Activated CD4-positive, alpha-beta T cell treated with anti-CD3 and anti-CD28 coated beads, Interleukin-2, Interleukin-4, amounts not matched to agents 100 ng/mL and 50 ng/mL, durations not matched to agents 16 hours and 8 hours (primary cell): ENCODE results near the gene ADAMTS4.
A peak's percentile ranks its signal among the peaks of the same experiment; 100 is the strongest.

ENCODE experiments used
- DNase-seq: peaks from one replicate; pipeline ENCODE4 v3.0.0-alpha.2; 2020; ENCODE audit warnings: low spot score

The ADAMTS4 gene

DNA sequence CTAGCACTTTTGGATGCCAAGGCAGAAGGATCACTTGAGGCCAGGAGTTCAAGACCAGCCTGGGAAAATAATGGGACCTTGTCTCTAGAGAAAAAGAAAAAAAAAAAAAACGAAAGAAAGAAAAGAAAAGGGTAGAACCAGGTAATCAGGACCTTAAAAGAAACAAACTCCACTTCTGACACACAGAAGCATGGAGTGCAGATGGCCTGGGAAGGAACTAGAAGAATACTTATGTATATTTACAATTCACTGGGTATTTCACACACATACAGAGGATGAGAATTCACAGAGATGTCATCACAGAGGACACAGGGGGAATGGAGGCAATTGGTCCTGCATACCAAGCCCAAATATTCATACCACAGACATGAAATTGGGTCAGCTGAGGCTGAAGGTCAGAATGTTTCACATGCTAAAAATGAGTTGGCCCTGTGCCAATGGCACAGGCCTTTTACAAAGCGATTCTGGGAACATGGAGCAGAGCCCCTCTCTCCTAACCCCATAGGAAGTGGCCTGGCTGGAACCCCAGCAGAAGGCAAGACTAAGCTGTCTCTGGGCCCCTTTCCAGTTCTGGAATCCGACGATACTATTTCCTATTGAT, 26.0 kb downstream of the ADAMTS4 start:
- no peak for DNase-seq

DNA sequence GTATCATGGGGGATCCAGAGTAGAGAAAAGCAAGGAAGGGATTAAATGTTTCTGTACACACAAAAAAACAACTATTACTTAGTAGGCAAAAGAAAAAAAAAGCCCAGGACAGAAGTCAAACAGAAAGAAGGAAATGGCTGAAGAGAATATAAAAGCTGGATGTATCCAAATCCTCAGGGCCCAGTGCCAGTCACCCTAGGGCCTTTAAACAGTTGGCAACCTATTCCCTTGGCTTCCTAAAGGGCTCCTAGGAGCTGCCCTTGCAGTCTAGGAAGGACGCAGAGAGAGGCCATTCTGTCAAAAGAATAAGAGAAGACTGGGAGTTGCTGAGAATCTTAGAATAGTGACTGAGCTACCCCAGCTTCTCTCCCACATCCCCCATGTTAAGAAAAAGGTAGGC, 26.5 kb downstream of the ADAMTS4 start:
- DNase-seq = no peak

DNA sequence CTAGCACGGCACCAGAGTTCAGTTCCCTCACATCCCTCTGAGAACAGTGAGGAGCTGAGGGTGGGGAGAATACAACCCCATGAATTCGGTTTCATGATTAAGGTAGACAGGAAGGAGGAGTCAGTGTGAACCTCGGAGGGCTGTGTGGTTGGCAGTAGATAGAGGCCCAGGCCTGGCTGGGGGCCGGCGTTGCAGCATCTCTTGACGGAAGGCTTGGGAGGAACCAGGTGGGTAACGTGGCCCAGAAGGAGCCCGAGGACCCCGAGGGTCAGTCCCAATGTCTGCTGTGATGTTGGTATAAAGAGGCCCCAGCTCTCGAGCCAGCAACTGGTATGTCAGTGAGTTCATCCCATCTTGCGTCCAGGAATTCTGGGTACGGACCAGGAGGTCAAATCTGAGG, 27.2 kb downstream of the ADAMTS4 start:
- no peak for DNase-seq

DNA sequence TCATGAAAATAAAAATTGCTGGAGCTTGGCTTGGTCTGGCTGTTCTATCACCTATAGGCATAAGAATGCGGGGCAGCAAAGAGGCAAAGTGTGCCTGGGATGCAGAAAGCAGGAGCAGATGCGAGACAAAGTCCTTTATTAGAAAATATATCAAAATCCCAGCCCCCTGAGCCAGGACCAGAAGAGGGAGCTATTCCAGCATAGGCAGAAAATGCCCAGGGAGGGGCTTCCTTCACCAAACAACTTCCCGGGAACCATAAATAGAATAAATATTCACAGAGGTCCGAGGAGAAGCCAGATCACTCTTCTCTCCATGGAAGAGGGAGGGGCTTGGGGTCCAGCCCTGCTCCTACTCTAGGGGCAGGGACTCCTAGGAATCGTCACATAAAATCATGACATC, 27.7 kb downstream of the ADAMTS4 start:
- no peak for DNase-seq

DNA sequence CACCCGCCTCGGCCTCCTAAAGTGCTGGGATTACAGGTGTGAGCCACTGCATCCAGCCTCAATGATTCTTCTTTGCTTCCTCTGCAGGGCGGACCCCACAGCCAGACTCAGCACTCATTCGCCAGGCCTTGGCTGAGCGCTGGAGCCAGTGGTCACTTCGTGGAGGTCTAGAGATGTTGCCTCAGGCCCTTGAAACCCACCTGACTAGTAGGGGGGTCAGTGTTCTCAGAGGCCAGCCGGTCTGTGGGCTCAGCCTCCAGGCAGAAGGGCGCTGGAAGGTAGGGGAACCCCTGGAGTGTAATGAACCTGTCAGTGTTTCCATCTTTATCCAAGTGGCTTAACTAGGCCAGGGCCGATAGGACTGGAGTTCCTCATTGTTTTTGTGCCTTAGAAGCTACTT, 29.9 kb downstream of the ADAMTS4 start:
- no peak for DNase-seq

DNA sequence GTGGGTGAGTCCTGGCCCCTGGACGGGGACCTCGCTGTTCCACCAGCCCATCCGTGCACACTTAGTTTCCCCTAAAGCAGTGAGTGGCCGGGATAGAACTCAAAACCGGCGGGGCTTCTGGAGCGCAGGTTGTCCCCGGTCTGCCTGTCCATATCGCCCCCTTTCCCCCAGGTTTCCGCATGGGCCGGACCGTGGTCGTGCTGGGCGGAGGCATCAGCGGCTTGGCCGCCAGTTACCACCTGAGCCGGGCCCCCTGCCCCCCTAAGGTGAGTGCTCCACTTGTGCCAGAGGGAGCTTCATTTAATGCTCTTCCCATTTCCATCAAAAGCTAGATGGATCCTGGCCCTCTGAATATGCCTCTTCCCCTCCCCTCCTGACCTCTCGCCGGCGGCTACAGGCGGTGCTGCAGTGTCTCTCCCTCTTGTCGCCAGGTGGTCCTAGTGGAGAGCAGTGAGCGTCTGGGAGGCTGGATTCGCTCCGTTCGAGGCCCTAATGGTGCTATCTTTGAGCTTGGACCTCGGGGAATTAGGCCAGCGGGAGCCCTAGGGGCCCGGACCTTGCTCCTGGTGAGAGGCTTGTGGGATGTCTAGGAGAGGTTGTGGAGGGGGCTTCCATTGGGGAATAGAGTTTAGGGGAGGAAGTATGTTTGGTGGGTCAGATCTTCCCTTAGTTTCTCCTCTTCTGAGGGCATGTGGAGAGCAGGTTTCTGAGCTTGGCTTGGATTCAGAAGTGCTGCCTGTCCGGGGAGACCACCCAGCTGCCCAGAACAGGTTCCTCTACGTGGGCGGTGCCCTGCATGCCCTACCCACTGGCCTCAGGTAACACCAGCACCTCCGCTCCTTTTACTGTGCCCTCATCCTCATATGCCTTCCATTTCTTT, 31.9 kb downstream of the ADAMTS4 start:
- no peak for DNase-seq

DNA sequence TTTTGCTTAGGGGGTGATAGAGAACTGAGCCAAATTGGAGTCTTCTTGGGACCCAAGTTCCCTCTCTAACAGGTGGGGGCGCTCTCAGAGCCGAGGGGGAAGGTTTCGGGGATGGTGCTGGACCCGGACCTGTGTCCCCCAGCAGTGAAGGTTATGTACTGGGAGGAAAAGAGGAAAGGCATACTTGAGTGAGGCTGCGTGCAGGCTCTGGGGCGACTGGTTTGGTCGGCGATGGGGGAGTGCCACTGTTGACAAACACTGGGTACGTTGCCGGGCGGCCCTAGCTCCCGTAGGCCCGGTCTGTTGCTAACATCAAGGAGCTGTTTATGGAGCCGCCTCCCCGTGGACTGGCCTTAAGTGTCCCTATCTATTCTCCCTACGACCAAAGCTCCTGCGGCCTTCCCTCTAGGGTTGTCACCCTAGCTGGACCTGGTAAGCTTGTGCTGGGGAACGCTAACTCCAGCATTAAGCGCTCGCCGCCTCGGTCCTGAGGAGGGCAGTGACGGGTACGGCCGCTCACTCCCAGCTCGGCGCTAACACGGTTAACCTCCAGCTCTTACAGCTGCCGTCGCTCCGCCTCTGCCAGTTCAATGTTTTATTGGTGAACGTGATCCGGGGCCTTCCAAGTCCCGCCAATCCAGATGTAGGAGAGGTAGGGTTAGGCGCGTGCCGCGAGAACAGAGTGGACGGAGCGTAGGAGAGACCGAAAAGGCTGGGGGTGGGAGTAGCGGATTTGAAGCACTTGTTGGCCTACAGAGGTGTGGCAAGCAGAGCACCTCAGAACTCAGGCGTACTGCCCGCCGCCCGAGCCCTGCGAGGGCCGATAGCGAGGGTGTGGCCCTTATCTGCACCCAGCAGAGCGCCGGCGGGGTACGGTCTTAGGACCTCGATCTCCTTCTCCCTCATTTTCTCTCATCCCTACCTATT, 32.8 kb downstream of the ADAMTS4 start, which contains the start of gene PPOX:
Gene PPOX, plus strand, starts transcription at position 685 of the 927 bp plus-strand sequence. CDS start 422 bp downstream, outside the sequence.
- peak; percentile 98 for DNase-seq

DNA sequence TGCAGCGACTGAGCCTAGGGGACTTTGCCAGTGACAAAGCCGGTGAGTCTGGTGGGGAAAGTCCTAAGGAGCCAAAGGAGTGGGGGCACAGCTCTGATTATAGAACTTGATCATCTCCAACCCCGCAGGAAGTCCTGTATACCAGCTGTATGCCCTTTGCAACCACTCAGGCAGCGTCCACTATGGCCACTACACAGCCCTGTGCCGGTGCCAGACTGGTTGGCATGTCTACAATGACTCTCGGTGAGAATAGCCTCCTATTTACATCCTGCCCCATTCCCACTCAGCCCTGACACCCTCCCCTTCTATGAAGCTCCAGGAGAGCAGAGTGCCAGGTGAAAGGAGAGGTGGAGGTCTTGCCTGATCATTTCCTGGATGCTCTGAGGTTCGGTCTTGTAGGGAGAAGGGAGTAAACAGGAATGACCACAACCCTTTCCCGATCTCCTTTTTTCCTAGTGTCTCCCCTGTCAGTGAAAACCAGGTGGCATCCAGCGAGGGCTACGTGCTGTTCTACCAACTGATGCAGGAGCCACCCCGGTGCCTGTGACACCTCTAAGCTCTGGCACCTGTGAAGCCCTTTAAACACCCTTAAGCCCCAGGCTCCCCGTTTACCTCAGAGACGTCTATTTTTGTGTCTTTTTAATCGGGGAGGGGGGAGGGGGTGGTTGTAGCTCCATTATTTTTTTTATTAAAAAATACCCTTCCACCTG, 33.8 kb downstream of the ADAMTS4 start:
- DNase-seq = no peak

DNA sequence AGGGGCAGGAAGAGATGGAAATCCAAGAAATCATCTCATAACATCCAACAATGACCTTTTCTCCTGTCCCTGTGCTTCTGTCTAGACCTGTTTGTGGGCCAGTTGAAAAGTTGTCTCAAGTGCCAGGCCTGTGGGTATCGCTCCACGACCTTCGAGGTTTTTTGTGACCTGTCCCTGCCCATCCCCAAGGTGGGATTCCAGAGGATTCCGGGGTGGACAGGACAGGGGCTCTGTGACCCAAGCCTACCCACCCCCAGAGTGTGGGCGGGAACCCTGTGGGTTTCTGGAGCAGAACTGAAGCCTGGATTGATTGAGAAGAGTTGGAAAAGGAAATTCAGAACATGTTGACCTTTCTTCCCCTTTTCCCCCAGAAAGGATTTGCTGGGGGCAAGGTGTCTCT, 35.1 kb downstream of the ADAMTS4 start:
- no peak for DNase-seq

DNA sequence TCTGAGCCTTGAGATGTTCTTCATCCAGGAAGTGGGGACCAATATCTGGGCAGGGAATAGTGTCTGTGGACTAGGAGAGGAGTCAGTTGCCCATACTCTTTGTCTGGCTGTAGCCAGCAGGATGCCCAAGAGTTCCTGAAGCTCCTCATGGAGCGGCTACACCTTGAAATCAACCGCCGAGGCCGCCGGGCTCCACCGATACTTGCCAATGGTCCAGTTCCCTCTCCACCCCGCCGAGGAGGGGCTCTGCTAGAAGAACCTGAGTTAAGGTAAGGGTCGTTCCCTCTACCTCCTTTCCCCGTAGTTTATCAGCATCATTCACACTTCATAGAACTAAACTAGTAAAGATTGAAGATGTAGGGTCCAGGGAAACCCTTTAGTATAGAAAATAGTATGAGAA, 36.0 kb downstream of the ADAMTS4 start:
- no peak for DNase-seq

DNA sequence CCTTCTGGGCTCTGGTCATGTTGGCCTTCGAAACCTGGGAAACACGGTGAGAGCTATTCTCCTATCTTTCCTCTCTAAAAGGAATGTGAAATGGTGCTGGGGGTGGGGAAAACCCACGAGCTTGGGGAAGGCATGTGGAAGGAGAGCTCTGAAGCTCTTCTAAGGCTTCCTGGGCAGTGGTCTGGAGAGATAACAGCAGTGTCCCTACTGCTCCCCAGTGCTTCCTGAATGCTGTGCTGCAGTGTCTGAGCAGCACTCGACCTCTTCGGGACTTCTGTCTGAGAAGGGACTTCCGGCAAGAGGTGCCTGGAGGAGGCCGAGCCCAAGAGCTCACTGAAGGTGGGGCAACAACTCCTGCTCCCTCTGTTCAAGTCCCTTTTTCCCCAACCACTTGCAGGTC, 36.8 kb downstream of the ADAMTS4 start:
- DNase-seq = no peak

DNA sequence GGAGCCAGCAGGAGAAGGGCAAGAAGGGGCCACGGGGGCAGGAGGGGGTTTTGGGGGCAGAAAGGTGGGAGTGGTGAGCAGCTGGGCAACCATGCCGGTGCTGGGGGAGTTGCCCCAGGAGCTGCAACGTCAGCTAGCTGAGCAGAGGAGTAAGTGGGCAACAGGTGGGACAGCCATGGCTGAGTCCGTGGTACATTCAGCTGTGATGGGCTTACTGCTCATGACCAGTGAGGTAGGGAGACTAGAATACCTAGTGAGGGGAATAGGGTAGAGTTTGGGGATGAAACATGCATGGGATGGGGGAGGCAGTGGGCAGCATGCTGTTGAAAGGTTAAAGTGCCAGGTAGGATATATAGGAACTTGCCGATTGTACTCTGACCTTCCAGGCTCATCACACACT, 37.2 kb downstream of the ADAMTS4 start:
- no peak for DNase-seq

DNA sequence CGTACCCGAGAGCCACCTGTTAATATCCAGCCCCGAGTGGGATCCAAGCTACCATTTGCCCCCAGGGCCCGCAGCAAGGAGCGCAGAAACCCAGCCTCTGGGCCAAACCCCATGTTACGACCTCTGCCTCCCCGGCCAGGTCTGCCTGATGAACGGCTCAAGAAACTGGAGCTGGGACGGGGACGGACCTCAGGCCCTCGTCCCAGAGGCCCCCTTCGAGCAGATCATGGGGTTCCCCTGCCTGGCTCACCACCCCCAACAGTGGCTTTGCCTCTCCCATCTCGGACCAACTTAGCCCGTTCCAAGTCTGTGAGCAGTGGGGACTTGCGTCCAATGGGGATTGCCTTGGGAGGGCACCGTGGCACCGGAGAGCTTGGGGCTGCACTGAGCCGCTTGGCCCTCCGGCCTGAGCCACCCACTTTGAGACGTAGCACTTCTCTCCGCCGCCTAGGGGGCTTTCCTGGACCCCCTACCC, 38.1 kb downstream of the ADAMTS4 start:
- no peak for DNase-seq

DNA sequence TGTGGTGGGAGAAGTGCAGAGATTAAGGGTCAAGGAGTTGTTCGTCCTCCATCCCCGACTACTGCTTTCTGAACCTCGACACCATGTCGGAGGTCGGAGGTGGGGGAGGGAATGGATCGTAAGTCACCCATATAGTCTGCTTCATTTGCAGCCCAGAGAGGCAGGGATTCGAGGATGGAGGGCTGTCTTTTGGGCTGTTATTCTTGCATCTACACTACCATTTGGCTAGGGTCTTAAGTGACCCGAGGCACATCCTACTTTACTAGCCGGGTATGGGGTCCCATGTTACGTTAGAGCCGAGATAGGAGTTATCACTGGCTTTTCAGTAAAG, 39.0 kb downstream of the ADAMTS4 start:
- DNase-seq = no peak

DNA sequence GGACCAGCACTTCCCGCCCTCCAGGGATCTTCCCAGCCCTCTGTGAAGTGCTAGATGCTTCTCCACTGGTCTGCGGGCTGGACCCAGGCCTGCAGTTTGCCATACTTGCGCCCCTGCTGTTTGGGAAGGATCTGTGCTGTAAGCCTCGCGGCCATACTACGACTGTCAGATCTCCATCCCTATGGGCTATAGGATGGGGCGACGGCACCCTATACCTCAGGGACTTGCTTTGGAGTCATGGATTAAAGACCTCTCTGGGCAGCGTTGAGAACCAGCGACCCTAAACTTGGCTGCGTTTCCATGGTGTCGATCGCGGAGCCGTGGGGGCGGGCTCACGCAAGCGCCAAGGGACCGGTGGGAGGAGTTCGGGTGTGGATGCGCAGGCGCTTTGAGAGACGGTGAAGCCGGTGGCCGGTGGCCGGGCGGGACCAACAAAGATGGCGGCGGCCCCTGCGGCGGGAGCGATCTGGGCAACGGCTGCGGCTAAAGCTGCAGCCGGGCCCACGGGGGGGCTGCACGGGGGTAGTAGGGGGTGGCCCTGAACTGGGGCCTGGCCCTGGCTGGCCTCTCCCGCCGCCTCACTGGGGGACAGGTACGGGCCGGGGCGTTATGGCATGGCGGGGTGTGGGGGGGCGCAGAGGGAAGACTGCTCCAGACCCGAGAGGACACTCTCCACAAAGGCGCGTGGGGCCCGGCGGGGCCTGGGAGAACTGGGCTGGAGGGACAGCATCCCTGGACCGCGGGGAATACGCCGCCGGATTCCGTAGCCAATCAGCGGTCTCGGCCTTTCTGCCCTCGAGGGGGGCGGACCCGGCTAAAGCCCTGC, 39.6 kb downstream of the ADAMTS4 start, which contains the start of gene USP21:
Gene USP21, plus strand, starts transcription at position 414 of the 826 bp plus-strand sequence. CDS start 1,141 bp downstream, outside the sequence.
- DNase-seq = peak; percentile 92

DNA sequence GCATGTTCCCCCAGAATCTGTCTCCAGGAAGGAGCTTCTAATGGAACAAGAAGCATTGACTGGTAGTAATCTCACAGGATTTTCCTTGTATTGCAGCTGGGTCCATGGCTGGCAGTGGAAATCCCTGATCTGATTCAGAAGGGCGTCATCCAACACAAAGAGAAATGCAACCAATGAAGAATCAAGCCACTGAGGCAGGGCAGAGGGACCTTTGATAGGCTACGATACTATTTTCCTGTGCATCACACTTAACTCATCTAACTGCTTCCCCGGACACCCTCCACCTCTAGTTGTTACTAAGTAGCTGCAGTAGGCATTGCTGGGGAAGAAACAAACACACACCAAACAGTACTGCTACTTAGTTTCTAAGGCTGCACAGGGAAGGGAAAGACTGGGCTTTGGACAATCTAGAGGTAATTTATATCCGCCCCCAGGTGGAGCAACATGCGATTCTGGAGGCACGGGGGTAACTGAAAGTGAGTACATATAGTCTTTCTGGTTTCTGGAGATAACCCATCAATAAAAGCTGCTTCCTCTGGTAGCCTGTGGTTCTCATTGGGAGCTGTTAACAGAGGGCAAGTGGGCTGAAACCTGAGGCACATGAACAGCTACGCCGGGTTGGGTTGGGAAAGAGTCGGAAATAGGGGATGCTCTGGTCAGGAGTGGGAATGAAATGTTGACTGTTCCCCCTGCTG, 40.4 kb downstream of the ADAMTS4 start:
- DNase-seq = no peak

DNA sequence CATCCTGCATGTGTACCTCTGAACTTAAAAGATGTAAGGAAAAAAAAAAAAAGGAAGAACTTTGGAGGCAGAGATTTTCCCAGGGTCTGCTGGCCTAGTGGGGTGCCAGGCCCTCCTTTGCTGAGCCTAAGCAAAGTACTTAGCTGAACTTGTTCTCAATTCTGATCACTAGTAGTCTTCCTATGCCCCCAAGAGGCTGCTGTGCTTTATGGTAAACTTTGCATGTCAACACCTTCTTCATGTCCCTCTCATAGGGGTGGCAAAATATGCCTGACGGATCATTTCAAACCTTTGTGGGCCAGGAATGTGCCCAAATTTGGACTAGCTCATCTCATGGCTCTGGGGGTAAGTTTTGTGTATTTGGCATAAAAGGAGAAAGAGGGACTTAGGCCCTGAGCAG, 41.0 kb downstream of the ADAMTS4 start:
- no peak for DNase-seq

DNA sequence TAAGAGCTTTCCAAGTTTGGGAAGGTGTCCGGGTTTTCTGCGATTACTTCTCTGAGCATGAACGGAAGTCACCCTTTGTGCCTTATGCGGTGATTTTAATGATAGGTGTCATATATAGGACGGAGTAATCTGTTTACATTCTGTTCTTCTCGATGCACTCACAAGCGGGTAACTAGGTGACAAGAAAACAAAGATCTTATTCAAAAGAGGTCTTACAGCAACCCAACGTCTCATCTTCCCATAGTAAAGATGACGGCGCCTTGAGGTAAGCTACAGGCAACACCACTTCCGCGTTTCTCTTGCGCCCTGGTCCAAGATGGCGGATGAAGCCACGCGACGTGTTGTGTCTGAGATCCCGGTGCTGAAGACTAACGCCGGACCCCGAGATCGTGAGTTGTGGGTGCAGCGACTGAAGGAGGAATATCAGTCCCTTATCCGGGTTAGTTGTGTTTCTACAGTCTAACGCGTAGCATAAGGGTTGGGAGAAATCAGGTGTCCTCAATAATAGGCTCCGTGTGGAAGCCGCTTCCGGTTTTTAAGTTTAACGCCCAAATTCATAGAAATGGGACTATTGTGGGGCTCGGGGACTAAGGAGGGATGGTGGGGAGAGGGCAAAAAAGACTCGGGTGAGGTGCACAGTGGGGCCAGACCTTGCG, 45.0 kb downstream of the ADAMTS4 start, which contains the start of gene UFC1:
Gene UFC1, plus strand, starts transcription at position 297 of the 656 bp plus-strand sequence. Its CDS starts 20 bp downstream, at position 317.
- peak; percentile 88 for DNase-seq

DNA sequence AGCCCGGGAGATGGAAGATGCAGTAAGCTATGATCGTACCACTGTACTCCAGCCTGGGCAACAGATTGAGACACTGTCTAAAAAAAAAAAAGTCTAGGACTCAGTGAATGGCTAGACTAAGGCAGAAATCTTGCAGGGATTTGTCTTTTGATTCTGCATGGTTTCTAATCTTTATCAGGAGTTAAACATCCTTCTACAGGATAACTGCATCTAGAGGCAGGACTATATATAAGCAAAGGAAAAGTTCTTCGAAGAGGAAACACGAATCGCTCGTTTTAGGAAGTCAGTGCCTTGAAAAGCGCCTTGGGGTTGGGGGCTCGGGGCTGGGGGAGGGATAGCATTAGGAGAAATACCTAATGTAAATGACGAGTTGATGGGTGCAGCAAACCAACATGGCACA, 45.7 kb downstream of the ADAMTS4 start:
- DNase-seq = no peak
